ENCODE data around the gene UBASH3B. TPM values are rescaled to one million over a fixed set of nuclear protein-coding genes. Genes with fewer than 3 reads are reported as not detected.
A peak's percentile ranks its signal among the peaks of the same experiment; 100 is the strongest.

The UBASH3B gene
- total RNA-seq, 1 donor from 2014 or later, result 2.0 TPM

DNA sequence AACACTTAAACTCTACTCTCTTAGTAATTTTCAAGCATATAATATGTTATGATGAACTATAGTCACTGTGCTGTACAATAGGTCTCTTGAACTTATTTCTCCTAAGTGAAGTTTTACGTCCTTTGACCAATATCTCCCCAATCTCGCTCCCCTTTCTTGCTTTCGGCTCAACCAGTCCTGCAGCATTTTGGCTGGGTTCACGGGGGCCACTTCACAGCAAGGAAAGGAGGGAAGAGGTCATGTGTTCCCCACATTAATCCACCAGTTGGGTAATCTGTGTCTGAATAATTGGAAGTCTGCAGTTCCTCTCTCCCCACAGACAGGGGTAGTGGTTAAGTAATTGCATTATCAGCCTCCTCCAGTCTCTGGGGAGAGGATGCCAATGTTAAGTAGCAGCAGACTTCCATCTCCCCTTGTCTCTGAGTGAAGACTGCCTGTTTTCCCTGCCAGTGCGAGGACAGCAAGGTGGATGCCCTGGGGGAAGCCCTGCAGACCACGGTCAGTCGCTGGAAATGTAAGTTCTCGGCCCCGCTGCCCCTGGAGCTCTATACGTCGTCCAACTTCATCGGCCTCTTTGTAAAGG lies 123.6 kb downstream of the UBASH3B start:
- H3K9me3 Mint-ChIP-seq, result no peaks in the 10 kb centered on the region

GRCh38 chr11:122780296-122780949 lies 124.9 kb downstream of the UBASH3B start:
- no peaks in the 10 kb centered on the region for H3K27me3 ChIP-seq
- no peak overlapping the region for H3K4me2 ChIP-seq
- Mint-ChIP-seq H3K4me3 (no peak overlapping the region), H3K9me3 (no peaks in the 10 kb centered on the region), H3K27me3 (ENCODE audit: insufficient read depth, low read depth) (peaks cover 8% of the 10 kb centered on the region), H3K36me3 (no peaks in the 10 kb centered on the region), H3K27ac (no peak overlapping the region), H3K4me1 (peaks cover 20% of the 10 kb centered on the region)
- TF ChIP-seq EZH2phosphoT487 (IDR thresholded peaks at IDR 0.05) (no peak), EZH2 (IDR thresholded peaks at IDR 0.05) (no peak)
- TF ChIP-seq, protein P1, sequence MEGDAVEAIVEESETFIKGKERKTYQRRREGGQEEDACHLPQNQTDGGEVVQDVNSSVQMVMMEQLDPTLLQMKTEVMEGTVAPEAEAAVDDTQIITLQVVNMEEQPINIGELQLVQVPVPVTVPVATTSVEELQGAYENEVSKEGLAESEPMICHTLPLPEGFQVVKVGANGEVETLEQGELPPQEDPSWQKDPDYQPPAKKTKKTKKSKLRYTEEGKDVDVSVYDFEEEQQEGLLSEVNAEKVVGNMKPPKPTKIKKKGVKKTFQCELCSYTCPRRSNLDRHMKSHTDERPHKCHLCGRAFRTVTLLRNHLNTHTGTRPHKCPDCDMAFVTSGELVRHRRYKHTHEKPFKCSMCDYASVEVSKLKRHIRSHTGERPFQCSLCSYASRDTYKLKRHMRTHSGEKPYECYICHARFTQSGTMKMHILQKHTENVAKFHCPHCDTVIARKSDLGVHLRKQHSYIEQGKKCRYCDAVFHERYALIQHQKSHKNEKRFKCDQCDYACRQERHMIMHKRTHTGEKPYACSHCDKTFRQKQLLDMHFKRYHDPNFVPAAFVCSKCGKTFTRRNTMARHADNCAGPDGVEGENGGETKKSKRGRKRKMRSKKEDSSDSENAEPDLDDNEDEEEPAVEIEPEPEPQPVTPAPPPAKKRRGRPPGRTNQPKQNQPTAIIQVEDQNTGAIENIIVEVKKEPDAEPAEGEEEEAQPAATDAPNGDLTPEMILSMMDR (IDR thresholded peaks at IDR 0.05), result no peak
- H3K4me3 ChIP-seq, result no peak overlapping the region
- no peaks in the 10 kb centered on the region for H3F3A ChIP-seq (ENCODE audit: low read depth)
- no peak for DNase-seq (ENCODE audit: low spot score)
- no peaks in the 10 kb centered on the region for H3K79me2 ChIP-seq (ENCODE audit: low read depth)
- H3K36me3 ChIP-seq, result no peaks in the 10 kb centered on the region
- H3K27ac ChIP-seq, result no peak overlapping the region
- no peaks in the 10 kb centered on the region for H4K20me1 ChIP-seq (ENCODE audit: low read depth)
- no peaks in the 10 kb centered on the region for H3K9me3 ChIP-seq (ENCODE audit: low read depth)
- no peak overlapping the region for H3K9ac ChIP-seq
- H3K4me1 ChIP-seq, result no peaks in the 10 kb centered on the region
- no peak overlapping the region for H2AFZ ChIP-seq (replicated peaks)

More for the DNA sequence above, 123.6 kb downstream of the UBASH3B start:
- H3K36me3 Mint-ChIP-seq, result no peaks in the 10 kb centered on the region
- TF ChIP-seq EZH2phosphoT487 (IDR thresholded peaks at IDR 0.05), result no peak
- TF ChIP-seq, protein P1 (IDR thresholded peaks at IDR 0.05), result no peak
- no peak for TF ChIP-seq EZH2 (IDR thresholded peaks at IDR 0.05)
- Histone ChIP-seq H3K36me3 (no peaks in the 10 kb centered on the region), H3K4me3 (no peak overlapping the region), H3K9me3 (ENCODE audit: low read depth) (no peaks in the 10 kb centered on the region), H4K20me1 (ENCODE audit: low read depth) (no peaks in the 10 kb centered on the region), H3K4me2 (no peak overlapping the region), H3K9ac (no peak overlapping the region), H3K4me1 (no peaks in the 10 kb centered on the region), H2AFZ (replicated peaks) (no peak overlapping the region), H3F3A (ENCODE audit: low read depth) (no peaks in the 10 kb centered on the region), H3K79me2 (ENCODE audit: low read depth) (no peaks in the 10 kb centered on the region), H3K27ac (no peak overlapping the region), H3K27me3 (no peaks in the 10 kb centered on the region)
- no peak overlapping the region for H3K4me3 Mint-ChIP-seq
- peaks cover 6% of the 10 kb centered on the region for H3K27me3 Mint-ChIP-seq (ENCODE audit: insufficient read depth, low read depth)
- DNase-seq (ENCODE audit: low spot score), result no peak
- H3K4me1 Mint-ChIP-seq, result peaks cover 12% of the 10 kb centered on the region
- H3K27ac Mint-ChIP-seq, result no peak overlapping the region

DNA sequence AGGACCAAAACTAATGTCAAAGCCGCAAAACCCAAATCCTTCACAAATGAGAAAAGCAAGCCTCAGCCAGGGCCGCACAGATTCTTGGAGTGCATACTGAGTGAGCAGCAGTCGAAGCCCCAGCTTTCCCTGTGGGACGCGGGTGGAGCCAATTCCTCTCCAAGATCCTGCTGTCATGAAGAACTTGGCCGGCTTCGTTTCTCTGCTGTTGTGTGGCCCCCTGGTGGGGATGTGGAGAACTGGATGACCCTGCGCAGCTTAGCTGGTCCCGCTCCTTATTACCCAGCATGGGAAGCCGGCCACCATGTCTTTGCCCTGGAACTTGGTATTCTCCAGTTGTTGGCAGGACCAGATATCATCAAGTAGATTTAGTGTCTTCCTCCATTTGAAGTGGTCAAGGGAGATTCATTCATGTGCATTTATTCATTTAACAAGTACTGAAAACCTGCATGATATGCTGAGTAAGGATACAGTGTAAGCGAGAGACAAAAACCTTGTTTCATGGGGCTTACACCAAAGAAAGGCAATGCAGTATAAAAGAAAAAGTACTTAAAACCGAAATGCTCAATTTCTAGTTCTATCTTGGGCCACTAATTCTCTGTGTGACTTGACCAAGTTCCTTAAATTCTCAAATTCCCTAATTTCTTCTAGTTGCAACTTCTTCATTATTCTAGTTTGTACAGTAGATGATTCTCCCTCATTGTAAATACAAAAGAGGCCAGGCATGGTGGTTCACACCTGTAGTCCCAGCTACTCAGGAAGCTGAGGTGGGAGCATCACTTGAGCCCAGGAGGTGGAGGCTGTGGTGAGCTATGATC lies 126.1 kb downstream of the UBASH3B start:
- Histone ChIP-seq H3K36me3 (no peaks in the 10 kb centered on the region), H3K4me2 (no peak overlapping the region), H3K4me1 (no peaks in the 10 kb centered on the region), H3K9ac (no peak overlapping the region), H3K27ac (no peak overlapping the region), H4K20me1 (ENCODE audit: low read depth) (no peaks in the 10 kb centered on the region), H3K79me2 (ENCODE audit: low read depth) (no peaks in the 10 kb centered on the region), H3K27me3 (no peaks in the 10 kb centered on the region), H3K4me3 (no peak overlapping the region), H3K9me3 (ENCODE audit: low read depth) (no peaks in the 10 kb centered on the region), H2AFZ (replicated peaks) (no peak overlapping the region), H3F3A (ENCODE audit: low read depth) (no peaks in the 10 kb centered on the region)
- peaks cover 20% of the 10 kb centered on the region for H3K4me1 Mint-ChIP-seq
- no peaks in the 10 kb centered on the region for H3K9me3 Mint-ChIP-seq
- DNase-seq (ENCODE audit: low spot score), result peak; percentile 90
- no peak for TF ChIP-seq EZH2phosphoT487 (IDR thresholded peaks at IDR 0.05)
- TF ChIP-seq, protein P1 (IDR thresholded peaks at IDR 0.05), result peak; percentile 88
- TF ChIP-seq EZH2 (IDR thresholded peaks at IDR 0.05), result no peak
- H3K27ac Mint-ChIP-seq, result no peak overlapping the region
- peaks cover 7% of the 10 kb centered on the region for H3K27me3 Mint-ChIP-seq (ENCODE audit: insufficient read depth, low read depth)
- no peak overlapping the region for H3K4me3 Mint-ChIP-seq
- H3K36me3 Mint-ChIP-seq, result no peaks in the 10 kb centered on the region

Measured in neural progenitor cell (in vitro differentiated cells).